Ecto neural progenitor cell (in vitro differentiated cells): ENCODE measurements around the gene SLC44A4.
"Not testable (repeated sequence)": the region's sequence is repeated elsewhere in the genome, so short reads cannot be mapped to it uniquely, and the experiment has no call there.

ENCODE experiments used
- DNase-seq: peaks from one replicate; pipeline ENCODE4 v3.0.0-alpha.2; 2018; ENCODE audit warnings: low spot score

The SLC44A4 gene

DNA sequence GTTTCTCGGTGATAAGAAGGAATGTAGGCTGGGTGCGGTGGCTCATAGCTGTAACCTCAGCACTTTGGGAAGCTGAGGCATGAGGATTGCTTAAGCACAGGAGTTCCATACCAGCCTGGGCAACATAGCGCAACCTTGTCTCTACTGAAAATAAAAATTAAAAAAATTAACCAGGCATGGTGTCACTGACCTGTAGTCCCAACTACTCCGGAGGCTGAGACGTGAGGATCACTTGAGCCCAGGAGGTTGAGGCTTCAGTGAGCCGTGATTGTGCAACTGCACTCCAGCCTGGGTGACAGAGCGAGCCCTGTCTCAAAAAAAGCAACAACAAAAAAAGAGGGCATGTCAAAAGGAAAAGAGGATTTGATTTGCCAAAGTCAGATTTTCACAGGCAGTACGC, 20.1 kb downstream of the SLC44A4 start:
- no peak for DNase-seq

DNA sequence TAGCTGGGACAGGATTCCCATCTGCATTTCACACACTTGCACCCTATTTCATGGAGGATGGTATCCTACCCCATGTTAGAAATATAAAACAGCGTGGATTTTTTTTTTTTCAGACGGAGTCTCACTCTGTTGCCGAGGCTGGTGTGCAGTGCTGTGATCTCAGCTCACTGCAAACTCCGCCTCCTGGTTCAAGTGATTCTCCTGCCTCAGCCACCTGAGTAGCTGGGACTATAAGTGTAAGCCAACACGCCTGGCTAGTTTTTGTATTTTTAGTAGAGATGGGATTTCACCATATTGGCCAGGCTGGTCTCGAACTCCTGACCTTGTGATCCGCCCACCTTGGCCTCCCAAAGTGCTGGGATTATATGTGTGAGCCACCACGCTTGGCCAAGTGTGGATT, 21.0 kb downstream of the SLC44A4 start:
- DNase-seq, result not testable (repeated sequence)

DNA sequence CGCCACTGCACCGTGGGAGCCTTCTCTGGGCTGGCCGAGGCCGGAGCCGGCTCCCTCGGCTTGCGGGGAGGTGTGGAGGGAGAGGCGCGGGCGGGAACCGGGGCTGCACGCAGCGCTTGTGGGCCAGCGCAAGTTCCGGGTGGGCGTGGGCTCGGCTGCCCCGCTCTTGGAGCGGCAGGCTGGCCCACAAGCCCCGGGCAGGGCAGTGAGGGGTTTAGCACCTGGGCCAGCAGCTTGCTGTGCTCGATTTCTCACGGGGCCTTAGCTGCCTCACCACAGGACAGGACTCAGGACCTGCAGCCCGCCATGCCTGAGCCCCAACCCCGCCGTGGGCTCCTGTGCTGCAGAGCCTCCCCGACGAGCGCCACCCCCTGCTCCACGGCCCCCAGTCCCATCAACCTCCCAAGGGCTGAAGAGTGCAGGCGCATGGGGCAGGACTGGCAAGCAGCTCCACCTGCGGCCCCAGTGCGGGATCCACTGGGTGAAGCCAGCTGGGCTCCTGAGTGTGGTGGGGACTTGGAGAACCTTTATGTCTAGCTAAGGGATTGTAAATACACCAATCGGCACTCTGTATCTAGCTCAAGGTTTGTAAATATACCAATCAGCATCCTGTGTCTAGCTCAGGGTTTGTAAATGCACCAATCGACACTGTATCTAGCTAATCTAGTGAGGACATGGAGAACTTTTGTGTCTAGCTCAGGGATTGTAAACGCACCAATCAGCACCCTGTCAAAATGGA, 26.6 kb downstream of the SLC44A4 start:
- not testable (repeated sequence) for DNase-seq

DNA sequence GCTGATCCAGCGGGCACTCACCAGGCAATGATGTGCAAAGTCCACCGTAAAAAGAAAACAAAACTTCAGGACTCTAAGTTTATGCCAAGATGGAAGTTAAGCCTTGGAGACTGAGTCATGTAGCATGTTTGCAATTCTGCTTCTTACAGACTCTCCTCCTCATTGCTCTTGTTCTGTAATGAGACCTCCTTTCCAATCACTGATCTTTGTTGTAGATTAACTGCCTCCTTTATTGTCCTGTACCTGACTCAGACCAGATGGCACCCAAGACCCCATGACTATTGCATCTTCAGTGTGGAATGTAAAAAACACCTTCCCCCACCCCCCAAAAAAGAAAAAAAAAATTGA, 27.3 kb downstream of the SLC44A4 start:
- no peak for DNase-seq

DNA sequence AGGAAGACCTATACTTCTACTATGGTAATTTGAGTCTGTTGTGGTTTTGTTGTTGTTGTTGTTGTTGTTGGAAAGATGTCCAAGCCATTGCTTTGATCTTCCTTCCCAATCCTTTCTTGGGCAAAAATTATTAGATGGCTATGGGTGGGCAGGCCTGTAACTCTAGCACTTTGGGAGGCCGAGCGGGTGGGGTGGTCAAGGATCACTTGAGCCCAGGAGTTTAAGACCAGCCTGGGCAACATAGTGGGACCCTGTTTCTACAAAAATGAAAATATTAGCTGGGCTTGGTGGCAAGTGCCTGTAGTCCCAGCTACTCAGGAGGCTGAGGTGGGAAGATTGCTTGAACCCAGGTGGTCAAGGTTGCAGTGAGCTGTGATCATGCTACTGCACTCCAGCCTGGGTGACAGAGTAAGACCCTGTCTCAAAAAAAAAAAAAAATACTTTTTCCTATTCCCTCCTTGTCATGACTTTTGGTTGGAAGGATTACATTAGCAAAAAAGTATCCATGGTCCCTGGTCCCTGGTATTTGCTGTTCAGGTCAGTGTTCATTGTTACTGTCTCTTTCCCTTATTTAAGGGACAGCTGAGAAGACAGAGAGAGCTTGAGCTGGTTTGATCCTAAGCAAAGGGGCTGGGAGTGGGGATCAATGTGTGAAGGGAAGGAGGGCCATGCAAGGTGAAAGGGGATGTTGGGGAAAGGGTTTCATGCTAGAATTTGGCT, 27.9 kb downstream of the SLC44A4 start:
- no peak for DNase-seq

DNA sequence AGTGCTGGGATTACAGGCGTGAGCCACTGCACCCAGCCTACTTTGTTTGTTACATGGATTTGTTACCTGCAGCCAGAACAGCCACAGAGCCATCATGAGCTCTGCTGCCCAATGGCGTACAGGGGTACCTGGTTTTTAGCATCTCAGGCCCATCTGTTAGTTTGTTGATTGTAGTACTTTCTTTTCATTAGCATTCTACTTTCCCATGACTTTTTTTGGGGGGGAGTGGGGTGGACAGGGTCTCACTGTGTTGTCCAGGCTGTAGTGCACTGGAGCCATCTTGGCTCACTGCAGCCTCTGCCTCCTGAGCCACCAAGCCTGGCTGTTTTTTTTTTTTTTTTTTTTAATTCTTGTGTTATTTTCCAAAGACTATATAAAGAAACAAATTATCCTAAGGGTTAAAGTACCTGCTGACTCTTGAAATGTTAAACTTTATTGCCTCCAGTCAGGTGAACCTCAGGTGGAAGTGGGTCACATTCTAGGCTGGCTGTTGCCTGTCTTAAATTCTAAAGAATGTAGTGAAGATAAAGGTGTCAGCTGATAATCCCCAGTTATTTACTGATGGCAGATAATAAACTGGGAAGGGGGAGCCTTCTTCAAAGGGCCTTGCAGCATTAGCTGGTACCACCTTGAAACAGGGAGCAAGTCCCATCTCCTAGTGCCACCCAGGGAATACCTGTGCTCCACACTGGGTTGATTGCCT, 31.4 kb downstream of the SLC44A4 start:
- DNase-seq, result no peak

DNA sequence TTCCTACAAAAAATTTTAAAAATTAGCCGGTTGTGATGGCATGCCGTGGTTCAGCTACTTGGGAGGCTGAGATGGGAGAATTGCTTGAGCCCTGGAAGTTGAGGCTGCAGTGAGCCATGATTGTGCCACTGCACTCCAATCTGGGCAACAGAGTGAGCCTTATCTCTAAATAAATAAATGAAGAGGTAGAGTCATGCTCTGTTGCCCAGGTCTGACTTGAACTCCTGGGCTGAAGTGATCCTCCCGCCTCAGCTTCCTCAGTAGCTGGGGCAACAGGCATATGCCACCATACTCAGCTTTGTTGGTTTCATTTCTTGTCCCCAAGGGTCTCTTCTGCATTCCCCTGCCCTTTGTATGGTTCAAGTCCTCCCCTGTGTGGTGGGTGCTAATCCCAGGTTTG, 34.3 kb downstream of the SLC44A4 start:
- DNase-seq, result no peak

DNA sequence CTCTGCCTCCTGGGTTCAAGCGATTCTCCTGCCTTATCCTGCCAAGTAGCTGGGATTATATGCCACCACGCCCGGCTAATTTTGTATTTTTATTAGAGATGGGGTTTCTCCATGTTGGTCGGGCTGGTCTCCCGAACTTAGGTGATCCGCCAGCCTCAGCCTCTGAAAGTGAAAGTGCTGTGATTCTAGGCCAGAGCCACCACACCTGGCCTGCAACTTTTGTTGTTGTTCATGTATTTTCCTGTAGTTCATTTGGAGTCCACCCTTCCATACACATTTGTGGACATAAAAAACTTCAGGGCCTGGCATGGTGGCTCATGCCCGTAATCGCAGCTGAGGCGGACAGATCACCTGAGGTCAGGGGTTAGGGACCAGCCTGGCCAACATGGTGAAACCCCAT, 36.7 kb downstream of the SLC44A4 start:
- no peak for DNase-seq

DNA sequence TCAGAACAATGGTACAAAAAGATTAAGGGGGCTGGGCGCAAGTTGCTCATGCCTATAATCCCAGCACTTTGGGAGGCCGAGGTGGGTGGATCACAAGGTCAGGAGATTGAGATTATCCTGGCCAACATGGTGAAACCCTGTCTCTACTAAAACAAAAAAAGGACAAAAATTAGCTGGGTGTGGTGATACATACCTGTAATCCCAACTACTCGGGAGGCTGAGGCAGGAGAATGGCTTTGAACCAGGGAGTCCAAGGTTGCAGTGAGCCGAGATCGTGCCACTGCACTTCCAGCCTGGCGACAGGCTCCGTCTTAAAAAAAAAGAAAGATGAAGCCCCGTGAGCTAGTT, 39.0 kb downstream of the SLC44A4 start:
- not testable (repeated sequence) for DNase-seq

DNA sequence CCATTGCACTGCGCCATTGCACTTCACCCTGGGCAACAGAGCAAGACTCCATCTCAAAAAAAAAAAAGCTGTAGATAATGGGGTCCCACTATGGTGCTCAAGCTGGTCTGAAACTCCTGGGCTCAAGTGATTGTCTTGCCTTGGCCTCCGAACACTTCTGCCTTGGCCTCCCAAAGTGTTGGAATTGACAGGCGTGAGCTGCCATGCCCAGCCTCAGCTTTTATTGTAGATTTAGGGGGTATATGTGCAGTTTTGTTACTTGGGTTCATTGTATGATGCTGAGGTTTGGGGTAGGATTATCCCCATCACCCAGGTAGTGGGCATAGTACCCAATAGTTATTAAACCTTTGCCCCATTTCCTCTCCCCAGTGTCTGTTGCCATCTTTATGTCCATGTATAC, 39.8 kb downstream of the SLC44A4 start:
- no peak for DNase-seq

DNA sequence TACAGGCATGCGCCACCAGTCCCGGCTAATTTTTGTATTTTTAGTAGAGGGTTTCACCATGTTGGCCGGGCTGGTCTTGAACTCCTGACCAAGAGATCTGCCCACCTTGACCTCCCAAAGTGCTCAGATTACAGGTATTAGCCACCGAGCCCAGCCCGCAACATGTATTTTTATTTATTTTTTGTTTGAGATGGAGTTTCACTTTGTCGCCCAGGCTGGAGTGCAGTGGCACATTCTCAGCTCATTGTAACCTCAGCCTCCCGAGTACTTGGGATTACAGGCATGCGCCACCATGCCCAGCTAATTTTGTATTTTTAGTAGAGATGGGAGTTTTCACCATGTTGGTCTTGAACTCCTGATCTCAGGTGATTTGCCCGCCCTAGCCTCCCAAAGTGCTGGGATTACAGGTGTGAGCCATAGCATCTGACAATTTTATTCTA, 40.7 kb downstream of the SLC44A4 start:
- DNase-seq, result not testable (repeated sequence)

DNA sequence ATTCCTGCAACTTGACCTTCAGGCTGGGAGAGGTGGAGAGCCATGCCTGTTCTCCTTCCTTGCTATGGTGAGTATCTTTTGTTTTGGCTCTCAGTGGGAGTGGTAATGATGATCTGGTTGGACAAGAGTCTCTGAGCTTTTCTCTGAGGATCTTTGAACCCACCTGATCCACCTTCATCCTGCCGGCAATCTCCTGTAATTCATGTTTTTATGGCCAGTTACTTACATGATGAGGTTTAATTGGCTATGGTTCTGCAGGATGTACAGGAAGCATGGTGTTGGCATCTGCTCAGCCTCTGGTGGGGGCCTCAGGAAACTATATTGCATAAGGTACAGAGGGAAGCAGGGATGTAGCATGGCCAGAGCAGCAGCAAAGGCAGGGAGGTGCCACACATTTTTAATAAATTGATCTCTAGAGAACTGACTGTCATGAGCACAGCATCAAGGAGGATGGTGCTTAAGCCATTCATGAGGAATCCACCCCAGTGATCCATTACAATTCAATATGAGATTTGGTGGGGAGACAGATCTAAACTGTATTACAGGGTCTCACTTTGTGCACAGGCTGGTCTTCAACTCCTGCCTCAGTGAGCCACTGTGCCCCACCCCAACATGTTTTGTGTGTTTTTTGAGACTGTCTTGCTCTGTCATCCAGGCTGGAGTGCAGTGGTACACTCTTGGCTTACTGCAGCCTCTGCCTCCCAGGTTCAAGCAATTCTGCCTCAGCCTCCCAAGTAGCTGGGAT, 41.3 kb downstream of the SLC44A4 start:
- DNase-seq, result no peak

DNA sequence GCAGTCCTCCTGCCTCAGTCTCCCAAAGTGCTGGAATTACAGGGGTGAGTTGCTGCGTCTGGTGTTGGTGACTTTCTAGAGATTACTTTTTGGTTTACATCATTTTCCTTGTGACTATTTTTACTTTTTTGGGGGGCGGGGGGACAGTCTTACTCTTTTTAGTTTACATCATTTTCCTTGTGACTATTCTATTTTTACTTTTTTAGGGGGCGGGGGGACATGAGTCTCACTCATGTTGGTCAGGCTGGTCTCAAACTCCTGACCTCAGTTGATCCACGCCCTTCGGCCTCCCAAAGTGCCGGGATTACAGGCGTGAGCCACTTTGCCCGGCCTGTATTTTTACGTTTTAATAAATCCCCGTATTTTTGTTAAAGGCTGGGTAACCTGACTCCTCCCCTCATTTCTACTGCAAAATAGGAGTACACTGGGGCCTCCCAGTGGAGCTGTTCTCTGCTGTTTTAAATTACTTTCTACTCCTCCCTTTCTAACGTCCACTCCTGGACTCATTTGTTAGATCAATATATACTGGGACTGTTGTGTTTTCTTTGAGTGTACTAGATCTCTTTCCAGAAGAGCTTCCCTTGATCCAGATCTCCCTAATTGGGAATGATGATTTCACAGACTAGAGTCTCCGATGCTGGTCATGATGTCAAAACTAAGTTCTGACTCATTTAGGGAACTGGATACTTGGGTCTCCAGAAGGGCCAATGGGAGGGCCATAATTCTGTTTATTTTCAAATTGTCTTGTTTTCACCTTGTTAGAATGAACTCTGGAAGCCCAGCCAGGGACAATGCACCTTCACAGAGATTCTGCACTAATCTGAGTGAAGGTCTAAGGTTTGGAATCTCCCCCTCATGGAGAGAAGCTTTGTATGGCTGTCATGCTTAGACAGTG, 42.1 kb downstream of the SLC44A4 start:
- DNase-seq, result no peak

DNA sequence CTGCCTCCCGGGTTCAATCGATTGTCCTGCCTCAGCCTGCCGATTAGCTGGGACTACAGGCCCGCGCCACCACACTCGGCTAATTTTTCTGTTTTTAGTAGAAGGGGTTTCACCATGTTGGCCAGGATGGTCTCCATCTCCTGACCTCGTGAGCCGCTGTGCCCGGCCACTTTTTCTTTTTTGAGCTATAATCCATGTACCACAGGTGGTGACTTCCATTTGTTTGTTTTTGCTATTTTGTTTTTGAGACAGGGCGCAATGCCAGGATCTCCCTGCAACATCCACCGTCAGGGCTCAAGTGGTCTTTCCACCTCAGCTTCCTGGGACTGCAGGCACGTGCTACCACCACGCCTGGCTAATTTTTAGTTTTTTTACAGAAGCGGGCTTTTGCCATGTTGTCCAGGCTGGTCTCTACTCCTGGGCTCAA, 42.7 kb downstream of the SLC44A4 start:
- no peak for DNase-seq

DNA sequence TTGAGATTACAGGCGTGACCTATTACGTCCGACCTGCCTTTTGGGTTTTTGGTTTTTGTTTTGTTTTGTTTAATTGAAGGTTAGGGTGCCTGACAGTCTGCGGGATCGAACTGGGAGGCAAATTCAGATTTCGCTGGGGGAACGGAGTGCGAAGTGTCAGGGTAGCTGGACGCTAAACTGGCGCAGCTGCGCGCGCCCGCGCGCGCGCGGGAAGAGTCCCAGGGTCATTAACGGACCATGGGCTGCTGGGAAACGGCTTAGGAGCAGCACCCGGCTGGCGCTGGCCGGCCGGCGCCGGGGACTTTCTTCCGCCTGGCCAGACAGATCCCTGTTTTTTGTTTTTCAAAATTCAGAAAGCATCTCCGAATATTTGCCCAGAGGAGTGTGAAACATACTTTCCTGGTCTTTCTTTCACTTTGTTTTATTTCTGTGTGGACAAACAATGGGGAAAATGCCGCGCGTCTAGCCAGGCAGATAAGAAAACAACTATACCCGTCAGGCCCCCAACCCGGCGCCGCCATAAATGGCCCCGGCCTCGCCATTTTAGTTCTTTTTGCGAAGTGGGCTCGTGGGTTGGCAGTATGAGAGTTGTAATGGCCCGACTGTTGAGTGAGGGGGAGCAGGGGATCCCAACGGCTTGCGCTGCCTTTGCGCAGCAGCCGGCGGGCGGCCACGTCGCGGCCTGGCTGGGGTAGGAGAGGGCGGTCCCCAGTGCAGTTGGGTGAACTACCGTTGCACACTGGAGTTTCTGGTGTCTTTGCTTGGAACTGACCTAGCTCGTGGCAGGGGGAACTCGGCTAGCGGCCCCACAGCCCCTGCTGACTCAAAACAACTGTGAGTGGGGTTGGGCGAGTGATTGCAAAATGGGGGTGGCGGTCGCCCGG, 44.2 kb downstream of the SLC44A4 start:
- DNase-seq, result peak; percentile 88

DNA sequence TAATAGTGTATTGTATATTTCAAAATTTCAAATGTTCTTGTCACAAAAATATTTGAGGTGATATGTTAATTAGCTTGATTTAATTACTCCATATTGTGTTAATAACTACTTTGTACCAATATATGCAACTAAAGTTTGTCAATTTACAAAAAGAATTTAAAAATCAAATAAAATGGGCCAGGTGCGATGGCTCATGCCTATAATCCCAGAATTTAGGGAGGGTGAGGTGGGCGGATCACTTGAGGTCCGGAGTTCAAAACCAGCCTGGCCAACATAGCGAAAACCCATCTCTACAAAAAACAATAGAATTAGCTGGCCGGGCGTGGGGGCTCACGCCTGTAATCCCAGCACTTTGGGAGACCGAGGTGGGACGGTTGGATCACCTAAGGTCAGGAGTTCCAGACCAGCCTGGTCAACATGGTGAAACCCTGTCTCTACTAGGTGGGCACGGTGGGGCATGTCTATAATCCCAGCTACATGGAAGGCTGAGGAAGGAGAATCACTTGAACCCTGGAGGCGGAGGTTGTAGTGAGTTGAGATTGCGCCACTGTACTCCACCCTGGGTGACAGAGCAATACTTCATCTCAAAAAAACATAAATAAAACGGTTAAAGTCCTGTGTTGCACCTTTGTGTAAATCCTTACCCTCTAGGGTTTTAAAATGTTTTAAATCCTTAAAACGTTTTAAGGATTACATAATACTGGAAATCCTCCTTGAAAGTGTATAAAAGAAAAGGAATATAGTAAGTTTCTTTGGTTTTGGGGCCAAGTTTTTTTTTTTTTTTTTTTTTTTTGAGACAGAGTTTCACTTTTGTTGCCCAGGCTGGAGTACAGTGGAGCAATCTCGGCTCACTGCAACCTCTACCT, 47.2 kb downstream of the SLC44A4 start:
- no peak for DNase-seq

DNA sequence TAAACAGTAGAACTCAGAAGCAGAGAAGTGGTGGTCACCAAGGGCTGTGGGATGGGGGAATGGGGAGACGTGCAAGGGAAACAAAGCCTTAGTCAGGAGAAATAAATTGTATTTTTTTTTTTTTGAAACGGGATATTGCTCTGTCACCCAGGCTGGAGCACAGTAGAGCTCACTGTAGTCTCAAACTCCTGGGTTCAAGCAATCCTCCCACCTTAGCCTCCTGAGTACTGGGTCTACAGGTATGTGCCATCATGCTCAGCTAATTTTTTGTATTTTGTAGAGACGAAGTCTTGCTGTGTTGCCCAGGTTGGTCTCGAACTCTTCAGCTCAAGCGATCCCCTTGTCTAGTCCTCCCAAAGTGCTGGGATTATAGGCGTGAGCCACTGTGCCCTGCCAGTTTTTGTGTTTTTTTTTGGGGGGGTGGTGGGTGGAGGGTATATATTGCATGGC, 47.9 kb downstream of the SLC44A4 start:
- no peak for DNase-seq

DNA sequence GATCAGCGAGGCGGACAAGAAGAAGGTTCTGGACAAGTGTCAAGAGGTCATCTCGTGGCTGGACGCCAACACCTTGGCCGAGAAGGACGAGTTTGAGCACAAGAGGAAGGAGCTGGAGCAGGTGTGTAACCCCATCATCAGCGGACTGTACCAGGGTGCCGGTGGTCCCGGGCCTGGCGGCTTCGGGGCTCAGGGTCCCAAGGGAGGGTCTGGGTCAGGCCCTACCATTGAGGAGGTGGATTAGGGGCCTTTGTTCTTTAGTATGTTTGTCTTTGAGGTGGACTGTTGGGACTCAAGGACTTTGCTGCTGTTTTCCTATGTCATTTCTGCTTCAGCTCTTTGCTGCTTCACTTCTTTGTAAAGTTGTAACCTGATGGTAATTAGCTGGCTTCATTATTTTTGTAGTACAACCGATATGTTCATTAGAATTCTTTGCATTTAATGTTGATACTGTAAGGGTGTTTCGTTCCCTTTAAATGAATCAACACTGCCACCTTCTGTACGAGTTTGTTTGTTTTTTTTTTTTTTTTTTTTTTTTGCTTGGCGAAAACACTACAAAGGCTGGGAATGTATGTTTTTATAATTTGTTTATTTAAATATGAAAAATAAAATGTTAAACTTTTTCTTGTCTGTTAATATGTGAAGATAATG, 49.0 kb downstream of the SLC44A4 start:
- DNase-seq, result no peak
